PC-3 (cell line): ENCODE results near the gene STK25. TPM values are rescaled to one million over a fixed set of nuclear protein-coding genes. Genes with fewer than 3 reads are reported as not detected.

ENCODE experiments used
- ATAC-seq: fragments of 200-7000 bp; cut with Tn5 transposase; 2 replicates; pipeline ENCODE4 v1.9.1; 2020; ENCODE audit warnings: mild to moderate bottlenecking, moderate library complexity
- BruUV-seq: library from RNA; stranded (reverse); fragments of 400-500 nt; replicated peaks from 2 replicates; lab custom pipeline; 2021; lab: Mats Ljungman, UMichigan
- CTCF ChIA-PET: fragments of 300-600 bp; sonication (Branson Sonifier 250); formaldehyde crosslinking; loops from one replicate; lab custom pipeline; 2022; ENCODE audit warnings: antibody characterized with exemption; lab: Charles Lee
- POLR2A ChIA-PET: fragments of 300-600 bp; sonication (Branson Sonifier 250); formaldehyde crosslinking; loops from one replicate; lab custom pipeline; 2022; ENCODE audit warnings: antibody characterized with exemption; ENCODE audit not compliant: unreplicated experiment; lab: Charles Lee
- DNase-seq: peaks from one replicate; pipeline ENCODE4 v3.0.0-alpha.2; 2015
- H2AFZ ChIP-seq: fragments of 300-600 bp; sonication (generic); 2 replicates; pipeline ENCODE4 v1.6.0; 2016; ENCODE audit warnings: antibody characterized with exemption, low read length
- H3F3A ChIP-seq: fragments of 300-600 bp; sonication (generic); one replicate; pipeline ENCODE4 v1.6.0; 2017; ENCODE audit warnings: antibody characterized with exemption, low read length, control low read depth, mild to moderate bottlenecking; ENCODE audit not compliant: unreplicated experiment
- H3K27ac ChIP-seq: fragments of 300-600 bp; sonication (generic); 2 replicates; pipeline ENCODE4 v1.5.1; 2016; ENCODE audit warnings: mild to moderate bottlenecking, low read length
- H3K27me3 ChIP-seq: fragments of 300-600 bp; sonication (generic); 2 replicates; pipeline ENCODE4 v1.6.1; 2016; ENCODE audit warnings: low read length, mixed read lengths
- H3K36me3 ChIP-seq: fragments of 300-600 bp; sonication (generic); 2 replicates; pipeline ENCODE4 v1.6.1; 2016; ENCODE audit warnings: low read depth, mixed run types, low read length, mixed read lengths
- H3K4me1 ChIP-seq: fragments of 300-600 bp; sonication (generic); 2 replicates; pipeline ENCODE4 v1.5.1; 2016; ENCODE audit warnings: low read length; ENCODE audit not compliant: insufficient read depth
- H3K4me2 ChIP-seq: fragments of 300-600 bp; sonication (generic); 2 replicates; pipeline ENCODE4 v1.6.0; 2016; ENCODE audit warnings: low read length
- H3K4me3 ChIP-seq: fragments of 300-600 bp; sonication (generic); 2 replicates; pipeline ENCODE4 v1.5.1; 2016; ENCODE audit warnings: mild to moderate bottlenecking, low read length, mixed read lengths
- H3K79me2 ChIP-seq: fragments of 300-600 bp; sonication (generic); 2 replicates; pipeline ENCODE4 v1.6.1; 2017; ENCODE audit warnings: low read length, mixed read lengths
- H3K9ac ChIP-seq: fragments of 300-600 bp; sonication (generic); 2 replicates; pipeline ENCODE4 v1.6.0; 2016; ENCODE audit warnings: mild to moderate bottlenecking, low read length
- H3K9me2 ChIP-seq: fragments of 300-600 bp; sonication (generic); replicated peaks from 2 replicates; pipeline ENCODE4 v1.6.1; 2016; ENCODE audit warnings: mixed run types, low read length, mixed read lengths
- H3K9me3 ChIP-seq: fragments of 300-600 bp; sonication (generic); 2 replicates; pipeline ENCODE4 v1.6.1; 2016; ENCODE audit warnings: low read length, mixed read lengths
- H4K20me1 ChIP-seq: fragments of 300-600 bp; sonication (generic); 2 replicates; pipeline ENCODE4 v1.6.1; 2016; ENCODE audit warnings: low read length, mixed read lengths
- CTCF ChIP-seq: fragments of 300-600 bp; sonication (generic); conservative IDR thresholded peaks from 2 replicates; pipeline ENCODE4 v1.5.1; 2017; ENCODE audit warnings: antibody characterized with exemption, low read depth, mild to moderate bottlenecking, low read length
- EZH2 ChIP-seq: fragments of 300-600 bp; sonication (generic); IDR thresholded peaks from one replicate; pipeline ENCODE4 v1.6.1; 2017; ENCODE audit warnings: antibody characterized with exemption, mild to moderate bottlenecking, low read length; ENCODE audit not compliant: unreplicated experiment
- EZH2phosphoT487 ChIP-seq: fragments of 300-600 bp; sonication (generic); IDR thresholded peaks from 2 replicates; pipeline ENCODE4 v1.6.1; 2018; ENCODE audit warnings: mild to moderate bottlenecking, antibody characterized with exemption, low read length, borderline replicate concordance
- intact Hi-C: fragments of 100-400 bp; cut with micrococcal nuclease; formaldehyde crosslinking; loops from 2 replicates; pipeline ENCODE4 v1.9.0; 2023
- total RNA-seq: library from RNA; depleted of rRNA; stranded (reverse); fragments of >200 nt; gene quantifications from 2 replicates; pipeline ENCODE4 v1.2.3, GENCODE V29; 2014

The STK25 gene
- total RNA-seq, 1 experiment from 2014 or later: 198 TPM

- intact Hi-C loops: no loop called here
- Histone ChIP-seq H3K79me2 (no peaks in the 10 kb centered on the region), H3K27ac (no peak overlapping the region), H3F3A (no peaks in the 10 kb centered on the region), H3K4me2 (no peak overlapping the region), H3K27me3 (no peaks in the 10 kb centered on the region), H2AFZ (no peak overlapping the region), H3K9me3 (no peaks in the 10 kb centered on the region), H3K9ac (no peak overlapping the region), H4K20me1 (no peaks in the 10 kb centered on the region), H3K4me1 (peaks cover 11% of the 10 kb centered on the region), H3K4me3 (no peak overlapping the region), H3K36me3 (no peaks in the 10 kb centered on the region), H3K9me2 (no peaks in the 10 kb centered on the region)
- BruUV-seq: no TSS peak
- no peak for TF ChIP-seq EZH2phosphoT487
- no peak for TF ChIP-seq CTCF
- no peak for TF ChIP-seq EZH2
- CTCF ChIA-PET: no interaction called here
- ATAC-seq (no peak), DNase-seq (no peak)
- POLR2A ChIA-PET: no interaction called here
Measured at GRCh38 chr2:241546771-241547498, 38.6 kb upstream of the STK25 start.

GRCh38 chr2:241545523-241546473, 37.4 kb upstream of the STK25 start:
- Histone ChIP-seq H3K27me3 (no peaks in the 10 kb centered on the region), H2AFZ (no peak overlapping the region), H3K9me3 (no peaks in the 10 kb centered on the region), H3F3A (no peaks in the 10 kb centered on the region), H3K36me3 (no peaks in the 10 kb centered on the region), H3K4me1 (peaks cover 11% of the 10 kb centered on the region), H3K79me2 (no peaks in the 10 kb centered on the region), H3K4me2 (no peak overlapping the region), H3K9ac (no peak overlapping the region), H3K4me3 (no peak overlapping the region), H3K9me2 (no peaks in the 10 kb centered on the region), H4K20me1 (no peaks in the 10 kb centered on the region), H3K27ac (no peak overlapping the region)
- ChIA-PET POLR2A (no interaction called here), CTCF (no interaction called here)
- ATAC-seq: no peak
- TF ChIP-seq EZH2phosphoT487: no peak
- TF ChIP-seq CTCF: no peak
- TF ChIP-seq EZH2: no peak
- intact Hi-C loops: no loop called here
- DNase-seq: no peak
- no TSS peak for BruUV-seq
